Spleen (tissue), 11 donors: Measurements from ENCODE around the gene ZNF524. TPM values are rescaled to one million over a fixed set of nuclear protein-coding genes. Genes with fewer than 3 reads are reported as not detected.

Source experiments
- DNase-seq: peaks from one replicate; pipeline ENCODE4 v3.0.0-alpha.2; 2020
- H3K27ac ChIP-seq, 8 donors: fragments of 200-600 bp; sonication (generic) in 7 of 8; 1 replicate in 4 of 8; 2 replicates in 4 of 8; pipeline versions ENCODE4 v1.5.0 to v1.8.0; 2016 to 2021; ENCODE audit warnings: inconsistent platforms in 4 of 8, mild to moderate bottlenecking in 4 of 8, moderate library complexity in 1 of 8
- H3K27me3 ChIP-seq, 7 donors: fragments of 200-600 bp; sonication (generic) in 6 of 7; replicated peaks in 1 of 7; 1 replicate in 4 of 7; 2 replicates in 3 of 7; pipeline versions ENCODE4 v1.5.0 to v1.8.0; 2016 to 2021; ENCODE audit warnings: inconsistent platforms in 3 of 7, mild to moderate bottlenecking in 1 of 7
- H3K36me3 ChIP-seq, 6 donors: fragments of 200-600 bp; sonication (generic) in 5 of 6; 1 replicate in 4 of 6; 2 replicates in 2 of 6; pipeline versions ENCODE4 v1.5.0 to v1.8.0; 2016 to 2021; ENCODE audit warnings: inconsistent platforms in 2 of 6
- H3K4me1 ChIP-seq, 6 donors: fragments of 200-600 bp; sonication (generic) in 5 of 6; 1 replicate in 3 of 6; 2 replicates in 3 of 6; pipeline versions ENCODE4 v1.5.0 to v1.8.0; 2016 to 2021; ENCODE audit warnings: inconsistent platforms in 3 of 6
- H3K4me3 ChIP-seq, 8 donors: fragments of 200-600 bp; sonication (generic) in 7 of 8; 1 replicate in 4 of 8; 2 replicates in 4 of 8; pipeline versions ENCODE4 v1.5.0 to v1.8.0; 2016 to 2021; ENCODE audit warnings: inconsistent platforms in 4 of 8, mild to moderate bottlenecking in 4 of 8, moderate library complexity in 2 of 8
- H3K9me3 ChIP-seq, 8 donors: fragments of 200-600 bp; sonication (generic) in 7 of 8; 1 replicate in 4 of 8; 2 replicates in 4 of 8; pipeline versions ENCODE4 v1.5.0 to v1.8.0; 2016 to 2021; ENCODE audit warnings: inconsistent platforms in 4 of 8
- CTCF ChIP-seq, 11 experiments: fragments of 200-600 bp in 7 of 11; fragments of 450-650 bp in 4 of 11; sonication (generic) in 4 of 11; IDR thresholded peaks in 8 of 11; conservative IDR thresholded peaks in 3 of 11; 1 replicate in 7 of 11; 2 replicates in 4 of 11; pipeline versions ENCODE4 v1.4.0 to v1.8.0; 2016 to 2021; ENCODE audit warnings: antibody characterized with exemption in 11 of 11, inconsistent platforms in 4 of 11, mild to moderate bottlenecking in 1 of 11
- POLR2A ChIP-seq, 3 donors: fragments of 450-650 bp; IDR thresholded peaks; one replicate each; pipeline ENCODE4 v1.5.1; 2017; ENCODE audit warnings: antibody characterized with exemption in 3 of 3, mild to moderate bottlenecking in 1 of 3
- POLR2AphosphoS5 ChIP-seq, 3 donors: sonication (generic); formaldehyde crosslinking; IDR thresholded peaks; one replicate each; pipeline ENCODE4 v1.5.1; 2017; ENCODE audit warnings: antibody characterized with exemption in 3 of 3
- WGBS, 5 donors: extraction: QIAGEN DNeasy Blood & Tissue Kit in 3 of 5; methylation state at CpG; one replicate each; pipeline versions ENCODE4 v1.1.5 to v1.1.7; 2013 to 2018; 5-methylcytosine and 5-hydroxymethylcytosine counted together
- intact Hi-C: fragments of 100-400 bp; cut with DNase I; formaldehyde crosslinking; loops from one replicate; pipeline ENCODE4 v1.15.0; 2023; ENCODE audit warnings: low total_unique reads
- polyA plus RNA-seq, 3 donors: library from polyadenylated mRNA; stranded (reverse); fragments of 200-250 nt; gene quantifications; one replicate each; pipeline ENCODE4 v1.2.1, GENCODE V29; 2013
- total RNA-seq, 7 donors: library from RNA; depleted of rRNA in 3 of 7; stranded (reverse); fragments of >200 nt in 3 of 7; fragmentation: NEBNext Ultra II Directional in 4 of 7; extraction: Animal tissue kit (Norgen Biotek cat#: 25700) in 4 of 7; gene quantifications; one replicate each; pipeline versions ENCODE4 v1.1.0 to v1.2.1, GENCODE V29; 2016 to 2021
- donor health status: healthy with polysubstance abuse.
- donor health status: DM: no; HTN: no; CAD: no; lungs with moderate emphysema.
- donor health status: DM: no; HTN: no; CAD: no.
- donor health status: Bipolar disorder and iron deficiency.
- donor health status: healthy.
- donor health status: DM: no; HTN: no; CAD: no.
- donor health status: DM: yes; HTN: yes; CAD: no.

The ZNF524 gene
- total and polyA plus RNA-seq, 10 donors: 19.7 to 57.8 (median 30.2) TPM

GRCh38 chr19:55642153-55643002, 42.3 kb downstream of the ZNF524 start:
- peak overlapping the region; percentile 61 to 96 (median 78) for H3K4me3 ChIP-seq
- H3K4me1 ChIP-seq: peaks cover 34 to 100% (median 86%) of the 10 kb centered on the region in 6 donors
- H3K9me3 ChIP-seq: no peaks in the 10 kb centered on the region
- peak overlapping the region; percentile 88 to 94 (median 92) for H3K27ac ChIP-seq
- 0 to 4% (median 2%) methylated on average over 10 to 65 of the region's 65 CpGs for WGBS, 5 donors
- peak; percentile 51 to 80 (median 77) for TF ChIP-seq POLR2AphosphoS5 (IDR thresholded peaks at IDR 0.05)
- TF ChIP-seq POLR2A (IDR thresholded peaks at IDR 0.05): no peak
- peak; percentile 88 for DNase-seq
- H3K36me3 ChIP-seq: peaks cover 0 to 28% (median 17%) of the 10 kb centered on the region in 6 donors
- peaks cover 0 to 13% (median 0%) of the 10 kb centered on the region in 7 donors for H3K27me3 ChIP-seq
- intact Hi-C loops: no loop called here

GRCh38 chr19:55643003-55643886, 43.2 kb downstream of the ZNF524 start, which contains the start of gene ZNF581:
ZNF581 (plus strand) TSS chr19:55643649; CDS start chr19:55644572, 923 bp downstream.
- Histone ChIP-seq H3K4me1 (peaks cover 33 to 100% (median 86%) of the 10 kb centered on the region in 6 donors), H3K27me3 (peaks cover 0 to 16% (median 0%) of the 10 kb centered on the region in 7 donors), H3K9me3 (no peaks in the 10 kb centered on the region), H3K4me3 (peak within 1 kb of the TSS; percentile 61 to 96 (median 78)), H3K36me3 (peaks cover 0 to 23% (median 15%) of the 10 kb centered on the region in 6 donors), H3K27ac (peak within 1 kb of the TSS; percentile 88 to 94 (median 92))
- intact Hi-C loops: no loop called here
- WGBS, 5 donors: 0 to 3% (median 2%) methylated on average over 25 to 56 of the region's 56 CpGs
- peak; percentile 82 to 87 (median 85) for TF ChIP-seq POLR2AphosphoS5 (IDR thresholded peaks at IDR 0.05)
- TF ChIP-seq CTCF (IDR thresholded peaks at IDR 0.05 in 8 of 11, conservative IDR thresholded peaks at IDR 0.05 in 3 of 11): peak in 1 of 11 experiments; percentile 10
- peak in 1 of 3 donors; percentile 36 for TF ChIP-seq POLR2A (IDR thresholded peaks at IDR 0.05)
- DNase-seq: peak; percentile 94

- H3K27me3 ChIP-seq: peaks cover 0 to 21% (median 0%) of the 10 kb centered on the region in 7 donors
- no peak for DNase-seq
- peak overlapping the region; percentile 88 to 94 (median 92) for H3K27ac ChIP-seq
- no peak for TF ChIP-seq POLR2A (IDR thresholded peaks at IDR 0.05)
- TF ChIP-seq CTCF (IDR thresholded peaks at IDR 0.05 in 8 of 11, conservative IDR thresholded peaks at IDR 0.05 in 3 of 11): no peak
- TF ChIP-seq POLR2AphosphoS5 (IDR thresholded peaks at IDR 0.05): no peak
- intact Hi-C loops: no loop called here
- H3K4me3 ChIP-seq: peak overlapping the region; percentile 61 to 96 (median 78)
- H3K4me1 ChIP-seq: peaks cover 38 to 100% (median 89%) of the 10 kb centered on the region in 6 donors
- no peaks in the 10 kb centered on the region for H3K9me3 ChIP-seq
- WGBS, 5 donors: 0 to 2% (median 1%) methylated on average over 14 to 15 of the region's 15 CpGs
- H3K36me3 ChIP-seq: peaks cover 0 to 18% (median 13%) of the 10 kb centered on the region in 6 donors
Measured at GRCh38 chr19:55643887-55644176, 43.7 kb downstream of the ZNF524 start.

GRCh38 chr19:55644191-55644833, 44.2 kb downstream of the ZNF524 start:
- Histone ChIP-seq H3K27me3 (peaks cover 0 to 21% (median 0%) of the 10 kb centered on the region in 7 donors), H3K4me1 (peaks cover 43 to 100% (median 90%) of the 10 kb centered on the region in 6 donors), H3K36me3 (peaks cover 0 to 18% (median 13%) of the 10 kb centered on the region in 6 donors), H3K4me3 (peak overlapping the region; percentile 61 to 96 (median 78)), H3K9me3 (no peaks in the 10 kb centered on the region), H3K27ac (peak overlapping the region in 7 of 8 donors; percentile 88 to 94 (median 92))
- no peak for TF ChIP-seq POLR2A (IDR thresholded peaks at IDR 0.05)
- TF ChIP-seq CTCF (IDR thresholded peaks at IDR 0.05 in 8 of 11, conservative IDR thresholded peaks at IDR 0.05 in 3 of 11): no peak
- no peak for TF ChIP-seq POLR2AphosphoS5 (IDR thresholded peaks at IDR 0.05)
- WGBS, 5 donors: 49 to 65% (median 53%) methylated on average over 12 of the region's 12 CpGs
- DNase-seq: no peak
- intact Hi-C loops: no loop called here
